Neural cell (in vitro differentiated cells): ENCODE data around the gene PTCH2. TPM values are rescaled to one million over a fixed set of nuclear protein-coding genes. Genes with fewer than 3 reads are reported as not detected.
A peak's percentile ranks its signal among the peaks of the same experiment; 100 is the strongest.

Experiments used
- H2AFZ ChIP-seq: fragments of 200-600, 300-800 bp; sonication (generic), shearing (Covaris generic); 2 replicates; pipeline ENCODE4 v1.6.0; 2014; ENCODE audit warnings: low read depth, mild to moderate bottlenecking, antibody characterized with exemption, low read length, moderate library complexity
- H3F3A ChIP-seq: fragments of 200-600 bp; shearing (Covaris generic); 2 replicates; pipeline ENCODE4 v1.6.1; 2016; ENCODE audit warnings: mild to moderate bottlenecking, moderate library complexity, mixed read lengths, antibody characterized with exemption, low read length; ENCODE audit not compliant: insufficient read depth, poor library complexity, severe bottlenecking
- H3K27ac ChIP-seq: fragments of 200-600, 300-800 bp; sonication (generic), shearing (Covaris generic); 2 replicates; pipeline ENCODE4 v1.5.1; 2014; ENCODE audit warnings: mild to moderate bottlenecking, low read length, moderate library complexity
- H3K27me3 ChIP-seq: fragments of 300-800, 200-600 bp; sonication (generic), shearing (Covaris generic); 2 replicates; pipeline ENCODE4 v1.6.0; 2014; ENCODE audit warnings: mild to moderate bottlenecking, low read depth, low read length, moderate library complexity; ENCODE audit not compliant: insufficient read depth
- H3K36me3 ChIP-seq: fragments of 300-800, 200-600 bp; sonication (generic), shearing (Covaris generic); 2 replicates; pipeline ENCODE4 v1.5.1; 2014; ENCODE audit warnings: mild to moderate bottlenecking, antibody characterized with exemption, low read length, moderate library complexity; ENCODE audit not compliant: insufficient read depth
- H3K4me2 ChIP-seq: fragments of 300-800, 200-600 bp; sonication (generic), shearing (Covaris generic); 2 replicates; pipeline ENCODE4 v1.6.0; 2014; ENCODE audit warnings: mild to moderate bottlenecking, low read length
- H3K4me3 ChIP-seq: fragments of 300-800, 200-600 bp; sonication (generic), shearing (Covaris generic); 2 replicates; pipeline ENCODE4 v1.5.1; 2014; ENCODE audit warnings: mild to moderate bottlenecking, low read length, moderate library complexity
- H3K79me2 ChIP-seq: fragments of 200-600 bp; shearing (Covaris generic); replicated peaks from 2 replicates; pipeline ENCODE4 v1.6.0; 2014; ENCODE audit warnings: mild to moderate bottlenecking, low read length, moderate library complexity; ENCODE audit not compliant: insufficient read depth
- H3K9ac ChIP-seq: fragments of 300-800, 200-600 bp; sonication (generic), shearing (Covaris generic); 2 replicates; pipeline ENCODE4 v1.6.1; 2016; ENCODE audit warnings: mild to moderate bottlenecking, low read length, mixed read lengths
- H3K9me2 ChIP-seq: fragments of 200-600 bp; shearing (Covaris generic); 2 replicates; pipeline ENCODE4 v1.6.1; 2016; ENCODE audit warnings: mild to moderate bottlenecking, low read length, mixed read lengths; ENCODE audit not compliant: insufficient read depth
- H3K9me3 ChIP-seq: fragments of 200-600, 300-800 bp; sonication (generic), shearing (Covaris generic); 2 replicates; pipeline ENCODE4 v1.6.1; 2016; ENCODE audit warnings: mild to moderate bottlenecking, mixed run types, low read length, moderate library complexity, mixed read lengths
- H4K20me1 ChIP-seq: fragments of 200-600 bp; shearing (Covaris generic); 2 replicates; pipeline ENCODE4 v1.6.1; 2016; ENCODE audit warnings: mild to moderate bottlenecking, mixed run types; ENCODE audit not compliant: insufficient read depth
- CTCF ChIP-seq: fragments of 450-650 bp; IDR thresholded peaks from 2 replicates; pipeline ENCODE4 v1.5.1; 2014; ENCODE audit warnings: antibody characterized with exemption, mild to moderate bottlenecking, moderate library complexity; ENCODE audit not compliant: poor library complexity, severe bottlenecking
- EP300 ChIP-seq: fragments of 450-650 bp; conservative IDR thresholded peaks from 2 replicates; pipeline ENCODE4 v1.6.1; 2014; ENCODE audit warnings: antibody characterized with exemption, mild to moderate bottlenecking, moderate library complexity; ENCODE audit not compliant: poor library complexity, severe bottlenecking
- EZH2 ChIP-seq: fragments of 200-600, 300-800 bp; shearing (Covaris generic), sonication (generic); IDR thresholded peaks from 2 replicates; pipeline ENCODE4 v1.6.1; 2014; ENCODE audit warnings: antibody characterized with exemption, low read length, borderline replicate concordance, mild to moderate bottlenecking; ENCODE audit not compliant: insufficient read depth, poor library complexity, severe bottlenecking
- MXI1 ChIP-seq: fragments of 450-650 bp; conservative IDR thresholded peaks from 2 replicates; pipeline ENCODE4 v1.6.1; 2014; ENCODE audit warnings: antibody characterized with exemption, mild to moderate bottlenecking; ENCODE audit not compliant: poor library complexity, severe bottlenecking
- POLR2AphosphoS5 ChIP-seq: IDR thresholded peaks from 2 replicates; pipeline ENCODE4 v1.6.1; 2012
- RAD21 ChIP-seq: fragments of 450-650 bp; conservative IDR thresholded peaks from 2 replicates; pipeline ENCODE4 v1.6.1; 2014; ENCODE audit warnings: antibody characterized with exemption, mild to moderate bottlenecking, moderate library complexity
- REST ChIP-seq: IDR thresholded peaks from 2 replicates; pipeline ENCODE4 v1.6.1; 2012; ENCODE audit warnings: borderline replicate concordance
- SMC3 ChIP-seq: fragments of 450-650 bp; conservative IDR thresholded peaks from 2 replicates; pipeline ENCODE4 v1.6.1; 2014; ENCODE audit warnings: antibody characterized with exemption, mild to moderate bottlenecking, moderate library complexity; ENCODE audit not compliant: poor library complexity
- TAF1 ChIP-seq: IDR thresholded peaks from 2 replicates; pipeline ENCODE4 v1.6.1; 2012; ENCODE audit warnings: low read depth
- polyA plus RNA-seq: library from polyadenylated mRNA; depleted of rRNA; stranded (reverse); fragments of >200 nt; gene quantifications from 2 replicates; pipeline ENCODE4 v1.2.3, GENCODE V29; 2014

PTCH2 gene
- polyA plus RNA-seq, 1 donor from 2014 or later = 1.3 TPM

DNA sequence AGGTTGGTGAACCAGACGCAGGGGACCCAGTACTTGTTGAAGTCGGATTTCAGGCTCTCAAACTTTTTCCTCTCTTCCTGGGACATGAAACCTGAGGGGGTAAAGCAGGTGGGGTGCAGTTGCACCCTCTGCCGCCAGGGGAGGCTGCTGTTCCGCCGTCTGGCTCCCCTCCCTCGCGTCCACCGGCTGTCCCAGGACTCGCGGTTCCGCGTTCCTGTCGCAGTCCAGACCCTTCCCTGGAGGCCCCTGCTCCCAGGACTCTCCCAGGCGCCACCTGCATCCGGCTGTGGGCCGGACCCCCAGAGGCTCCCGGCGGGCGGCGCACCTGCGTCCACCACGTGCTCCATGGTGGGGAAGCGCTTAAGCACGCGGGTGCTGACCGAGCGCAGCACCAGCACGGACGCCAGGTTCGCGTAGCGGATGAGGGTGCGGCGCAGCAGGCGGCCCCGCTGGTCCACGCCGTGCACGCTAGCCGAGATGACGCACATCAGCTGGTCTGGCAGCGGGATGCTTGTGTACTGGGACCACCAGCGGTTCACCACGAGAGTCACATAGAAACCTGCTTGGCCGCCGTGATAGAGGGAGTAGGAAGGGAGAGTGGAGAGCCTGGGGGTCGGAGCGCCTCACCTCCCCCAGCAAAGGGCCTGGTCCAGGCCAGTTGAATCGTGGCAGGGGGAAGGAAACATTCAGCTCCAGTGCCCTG, 56.8 kb downstream of the PTCH2 start:
- Histone ChIP-seq H3K79me2 (no peaks in the 10 kb centered on the region), H3K9me3 (no peaks in the 10 kb centered on the region), H3K27me3 (peaks cover 24% of the 10 kb centered on the region), H3K4me3 (peak overlapping the region; percentile 21), H2AFZ (no peak overlapping the region), H3F3A (no peaks in the 10 kb centered on the region), H4K20me1 (no peaks in the 10 kb centered on the region), H3K36me3 (no peaks in the 10 kb centered on the region), H3K9me2 (no peaks in the 10 kb centered on the region), H3K4me2 (no peak overlapping the region), H3K27ac (no peak overlapping the region), H3K9ac (no peak overlapping the region)
- TF ChIP-seq POLR2AphosphoS5 = no peak
- TF ChIP-seq MXI1 = no peak
- no peak for TF ChIP-seq EZH2
- TF ChIP-seq SMC3 = no peak
- TF ChIP-seq TAF1 = no peak
- TF ChIP-seq CTCF = peak; percentile 50

GRCh38 chr1:44785501-44786137, 57.4 kb downstream of the PTCH2 start:
- Histone ChIP-seq H3K4me2 (no peak overlapping the region), H3K4me3 (no peak overlapping the region)

More at GRCh38 chr1:44785501-44786137, 57.4 kb downstream of the PTCH2 start:
- TF ChIP-seq RAD21 = no peak
- TF ChIP-seq MXI1 = no peak
- no peak for TF ChIP-seq TAF1
- TF ChIP-seq SMC3 = no peak
- TF ChIP-seq EP300 = no peak
- no peak for TF ChIP-seq CTCF
- no peak for TF ChIP-seq REST
- no peak for TF ChIP-seq EZH2
- no peak for TF ChIP-seq POLR2AphosphoS5
- Histone ChIP-seq H3K27me3 (peaks cover 24% of the 10 kb centered on the region), H3K79me2 (no peaks in the 10 kb centered on the region), H3K9me3 (no peaks in the 10 kb centered on the region), H2AFZ (no peak overlapping the region), H4K20me1 (no peaks in the 10 kb centered on the region), H3K9ac (no peak overlapping the region), H3K27ac (no peak overlapping the region), H3K36me3 (no peaks in the 10 kb centered on the region), H3K9me2 (no peaks in the 10 kb centered on the region), H3F3A (no peaks in the 10 kb centered on the region)
